GM19468 (cell line): ENCODE results near the gene WRNIP1.
"Not testable (repeated sequence)": the region's sequence is repeated elsewhere in the genome, so short reads cannot be mapped to it uniquely, and the experiment has no call there.

ENCODE experiments used
- ATAC-seq: cut with Tn5 transposase; IDR thresholded peaks from one replicate; pipeline ENCODE4 v1.9.1; 2021; ENCODE audit warnings: mild to moderate bottlenecking, moderate library complexity, moderate number of reproducible peaks; ENCODE audit not compliant: unreplicated experiment; ENCODE audit errors: extremely low read depth

Gene WRNIP1

GRCh38 chr6:2758980-2759379 is 6.2 kb upstream of the WRNIP1 start:
- no peak for ATAC-seq

DNA sequence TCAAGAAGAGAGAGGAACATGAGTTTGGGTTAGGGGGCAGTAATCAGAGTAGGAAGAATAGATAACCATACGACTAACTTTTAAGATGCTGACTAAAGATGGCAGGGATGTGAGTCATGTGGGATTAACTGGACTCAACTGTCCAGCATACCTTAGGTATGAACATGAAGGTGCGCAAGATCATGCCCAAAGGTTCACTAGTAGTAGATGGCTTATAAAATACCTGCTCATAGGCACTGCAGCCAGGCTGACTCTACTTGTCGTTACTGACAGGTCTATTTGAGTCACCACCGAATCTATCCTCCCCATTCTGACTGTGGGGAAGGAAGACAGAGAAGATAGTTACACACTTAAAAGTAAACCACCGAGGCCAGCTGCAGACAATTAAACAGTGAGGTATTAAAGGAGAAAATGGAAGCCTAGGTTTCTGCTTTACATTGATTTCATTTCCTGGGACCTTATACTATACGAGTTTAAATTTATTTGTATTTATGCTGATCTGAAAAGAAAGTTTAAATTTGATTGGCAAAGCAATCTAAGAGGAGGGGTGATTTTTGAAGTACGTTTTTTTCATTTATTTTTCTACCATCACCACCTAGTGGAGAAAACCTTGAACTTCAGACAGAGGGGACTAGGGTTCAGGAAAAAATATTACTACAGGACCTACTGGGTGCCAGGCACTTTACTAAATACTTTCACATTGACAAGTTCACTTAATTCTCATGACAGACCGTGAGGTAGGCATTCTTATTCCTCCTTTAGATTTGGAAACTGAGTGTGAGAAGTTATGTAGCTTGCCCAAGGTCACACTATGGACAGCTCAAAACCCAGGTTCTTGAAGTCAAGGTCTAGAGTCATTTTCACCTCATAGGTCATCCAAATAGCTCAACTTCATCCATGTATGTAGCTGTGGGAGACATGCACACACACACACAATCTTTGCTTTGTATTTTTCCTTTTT is 4.0 kb upstream of the WRNIP1 start:
- no peak for ATAC-seq

GRCh38 chr6:2762868-2763267 is 2.3 kb upstream of the WRNIP1 start:
- not testable (repeated sequence) for ATAC-seq

- ATAC-seq, result no peak
These were observed 1.8 kb upstream of the WRNIP1 start for GRCh38 chr6:2763345-2763841.

DNA sequence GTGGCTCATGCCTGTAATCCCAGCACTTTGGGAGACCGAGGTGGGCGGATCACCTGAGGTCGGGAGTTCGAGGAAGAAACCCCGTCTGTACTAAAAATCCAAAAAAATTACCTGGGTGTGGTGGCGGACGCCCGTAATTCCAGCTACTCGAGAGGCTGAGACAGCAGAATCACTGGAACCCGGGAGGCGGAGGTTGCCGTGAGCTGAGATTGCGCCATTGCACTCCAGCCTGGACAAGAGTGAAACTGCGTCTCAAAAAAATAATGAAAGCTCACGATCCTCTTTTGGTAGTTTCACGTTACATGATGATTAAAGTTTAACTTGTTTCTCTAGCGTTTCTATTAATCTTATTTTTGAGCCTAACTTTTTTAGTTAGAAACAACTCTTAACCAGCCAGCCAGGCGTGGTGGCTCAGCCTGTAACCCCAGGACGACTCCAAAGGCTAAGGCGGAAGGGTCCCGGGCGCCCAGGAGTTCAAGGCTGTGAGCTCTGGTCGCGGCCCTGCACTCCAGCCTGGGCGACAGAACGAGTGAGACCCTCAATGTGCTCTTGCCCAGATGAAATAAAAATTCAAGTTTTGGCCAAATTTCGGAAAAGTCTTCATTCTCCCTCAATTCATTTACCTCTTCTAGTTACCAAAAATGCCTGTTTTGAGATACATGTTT is 1.2 kb upstream of the WRNIP1 start:
- ATAC-seq, result no peak

DNA sequence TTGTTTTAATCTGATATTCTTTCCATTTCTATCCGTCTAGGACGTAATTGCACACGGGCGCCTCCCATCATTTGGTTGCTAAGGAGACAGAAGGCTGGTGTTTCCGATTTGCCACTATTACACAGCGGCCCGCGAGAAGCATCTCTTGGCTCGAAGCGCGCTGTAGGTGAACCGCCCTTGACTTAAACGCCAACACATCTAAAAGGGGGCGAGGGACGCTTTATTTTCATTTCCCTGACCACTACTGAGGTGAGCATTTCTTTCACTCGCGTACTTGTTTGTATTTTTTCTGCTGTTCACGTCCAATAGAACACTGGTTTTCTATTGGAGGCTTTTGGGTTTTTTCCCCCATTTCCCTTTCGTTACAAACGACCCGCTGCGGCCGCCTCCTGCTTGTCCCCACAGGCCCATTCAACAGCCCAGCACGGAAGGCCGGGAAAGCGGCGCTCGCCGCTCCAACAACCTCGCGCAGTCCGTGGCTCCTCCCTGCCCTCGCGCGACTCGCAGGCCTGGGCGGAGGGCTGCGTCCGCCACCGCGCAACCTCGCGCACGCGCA is 505 bp upstream of the WRNIP1 start:
- peak; percentile 19 for ATAC-seq

- ATAC-seq, result peak; percentile 2
These were observed 938 bp downstream of the WRNIP1 start for GRCh38 chr6:2765896-2766766.

DNA sequence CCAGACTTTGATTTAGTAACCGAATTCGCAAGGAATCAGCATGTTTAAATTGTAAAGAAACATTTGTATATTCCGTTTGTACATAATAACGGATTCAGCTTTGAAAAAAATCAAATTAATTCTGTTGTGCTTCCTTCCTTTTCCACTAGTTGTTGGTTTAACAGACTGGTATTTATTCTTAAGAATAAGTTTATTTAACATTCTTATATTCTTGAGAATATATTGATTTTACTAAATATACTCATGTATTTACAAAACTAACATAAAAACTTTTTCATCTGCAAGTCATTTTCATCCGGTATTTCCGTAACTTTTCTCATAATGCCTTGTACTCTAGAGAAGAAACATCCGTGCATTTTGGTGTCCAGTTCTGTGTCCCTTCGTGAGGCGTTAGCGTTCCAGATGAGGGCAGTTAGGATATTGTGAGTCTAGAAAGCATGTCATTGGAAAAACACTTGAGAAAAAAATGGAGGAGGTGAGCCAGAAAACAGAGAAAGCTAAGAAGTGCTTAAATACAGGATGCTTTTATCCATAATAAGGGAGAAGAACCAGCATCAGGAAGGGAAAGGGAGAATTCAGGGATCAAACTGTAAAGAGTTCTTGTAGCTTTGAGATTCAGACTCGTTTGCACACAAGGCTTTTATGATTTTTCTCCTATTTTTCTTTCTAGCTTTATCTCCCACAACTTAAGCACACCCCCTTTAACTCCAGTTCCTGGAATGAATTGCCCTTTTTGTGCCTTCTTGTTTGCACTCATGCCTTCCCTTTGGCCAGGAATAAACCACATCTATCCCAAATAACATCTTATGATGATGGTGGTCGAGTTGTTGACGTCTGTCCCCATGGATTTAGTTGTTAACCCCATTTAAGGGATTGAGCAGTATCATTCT is 1.8 kb downstream of the WRNIP1 start:
- ATAC-seq, result no peak

- no peak for ATAC-seq
These were observed 2.7 kb downstream of the WRNIP1 start for GRCh38 chr6:2767657-2768524.

GRCh38 chr6:2768696-2769095 is 3.5 kb downstream of the WRNIP1 start:
- ATAC-seq, result no peak

- no peak for ATAC-seq
These were observed 5.0 kb downstream of the WRNIP1 start for GRCh38 chr6:2770171-2770570.

- ATAC-seq, result no peak
These were observed 5.9 kb downstream of the WRNIP1 start for GRCh38 chr6:2771079-2771478.

GRCh38 chr6:2772840-2773239 is 7.6 kb downstream of the WRNIP1 start:
- no peak for ATAC-seq

DNA sequence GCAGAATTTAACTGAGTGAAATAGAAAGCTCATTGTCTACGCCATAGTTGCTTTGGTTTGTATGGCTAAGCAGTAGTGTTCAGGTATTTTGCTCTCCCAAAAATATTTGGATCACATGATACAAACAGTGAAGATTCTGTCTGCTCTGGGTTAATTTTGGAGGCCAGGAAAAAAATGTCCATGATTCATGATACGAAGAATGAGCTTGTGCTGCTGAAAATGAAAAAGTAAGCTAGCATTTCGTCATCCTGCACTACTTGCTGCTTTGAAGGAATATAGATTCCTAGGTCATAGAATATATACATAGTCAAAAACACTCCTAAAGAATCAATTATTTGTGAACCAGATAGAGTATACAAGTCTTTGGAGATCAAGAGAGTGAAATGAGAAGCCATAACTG is 8.3 kb downstream of the WRNIP1 start:
- no peak for ATAC-seq

GRCh38 chr6:2775003-2775402 is 9.8 kb downstream of the WRNIP1 start:
- no peak for ATAC-seq

DNA sequence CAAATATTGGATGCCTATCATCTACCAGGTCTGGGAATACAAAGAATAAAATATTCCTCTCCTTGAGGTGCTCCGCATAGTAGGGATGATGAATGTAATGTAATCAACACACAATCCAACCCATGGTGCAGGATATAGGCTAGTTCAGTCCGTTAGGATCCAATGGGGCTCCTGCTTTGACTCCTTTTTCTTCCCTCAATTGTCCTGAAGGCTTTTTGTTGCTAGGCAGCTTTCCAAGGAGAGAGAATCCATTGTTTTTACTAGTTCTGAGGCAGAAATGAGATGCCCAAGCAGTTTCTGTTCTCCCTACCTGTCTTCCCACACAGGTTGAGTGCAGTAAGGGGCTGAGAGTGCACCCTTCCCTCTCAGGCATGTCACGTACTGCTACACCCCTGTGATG is 12.1 kb downstream of the WRNIP1 start:
- ATAC-seq, result no peak

GRCh38 chr6:2780102-2780737 is 15.0 kb downstream of the WRNIP1 start:
- ATAC-seq, result no peak
